AG09319 (cell line): ENCODE results near the gene RASAL1.

ENCODE experiments used
- DNase-seq: peaks from one replicate; pipeline ENCODE4 v3.0.0-alpha.2; 2010; ENCODE audit warnings: low read depth; ENCODE audit errors: extremely low read depth
- TF ChIP-seq, protein P1 (sequence below): IDR thresholded peaks from 2 replicates; pipeline ENCODE4 v1.5.1; 2011; ENCODE audit warnings: low read depth, mild to moderate bottlenecking, inconsistent platforms, low read length, moderate library complexity

Gene RASAL1

DNA sequence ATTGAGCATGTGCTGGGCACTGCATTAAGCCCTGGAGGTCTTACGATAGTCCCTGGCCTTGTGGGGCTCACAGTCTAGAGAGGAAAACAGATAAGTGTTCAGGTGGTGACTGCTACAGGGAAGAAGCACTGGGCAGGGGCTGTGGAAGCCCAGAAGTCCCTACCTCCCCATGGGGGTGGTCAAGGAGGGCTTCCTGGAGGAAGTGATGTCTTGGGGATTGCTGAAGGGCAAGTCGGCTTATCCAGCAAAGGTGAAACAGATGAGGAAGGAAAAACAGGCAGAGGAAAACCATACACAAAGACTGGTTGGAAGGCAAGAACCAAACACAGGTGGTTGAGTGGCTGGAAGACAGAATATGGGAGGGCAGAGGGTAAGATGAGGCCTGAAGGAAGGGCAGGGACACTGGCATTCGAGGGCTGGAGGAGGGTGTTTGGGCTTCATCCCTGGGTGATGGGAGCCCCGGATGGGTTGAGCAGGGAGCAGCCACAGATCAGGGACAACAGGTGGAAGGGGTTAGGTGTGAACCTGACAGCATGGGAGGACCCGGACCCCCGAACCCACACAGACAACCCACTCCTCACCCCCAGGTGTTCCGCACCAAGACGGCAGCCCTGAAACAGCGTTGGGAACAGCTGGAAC lies 16.8 kb upstream of the RASAL1 start:
- TF ChIP-seq, protein P1, sequence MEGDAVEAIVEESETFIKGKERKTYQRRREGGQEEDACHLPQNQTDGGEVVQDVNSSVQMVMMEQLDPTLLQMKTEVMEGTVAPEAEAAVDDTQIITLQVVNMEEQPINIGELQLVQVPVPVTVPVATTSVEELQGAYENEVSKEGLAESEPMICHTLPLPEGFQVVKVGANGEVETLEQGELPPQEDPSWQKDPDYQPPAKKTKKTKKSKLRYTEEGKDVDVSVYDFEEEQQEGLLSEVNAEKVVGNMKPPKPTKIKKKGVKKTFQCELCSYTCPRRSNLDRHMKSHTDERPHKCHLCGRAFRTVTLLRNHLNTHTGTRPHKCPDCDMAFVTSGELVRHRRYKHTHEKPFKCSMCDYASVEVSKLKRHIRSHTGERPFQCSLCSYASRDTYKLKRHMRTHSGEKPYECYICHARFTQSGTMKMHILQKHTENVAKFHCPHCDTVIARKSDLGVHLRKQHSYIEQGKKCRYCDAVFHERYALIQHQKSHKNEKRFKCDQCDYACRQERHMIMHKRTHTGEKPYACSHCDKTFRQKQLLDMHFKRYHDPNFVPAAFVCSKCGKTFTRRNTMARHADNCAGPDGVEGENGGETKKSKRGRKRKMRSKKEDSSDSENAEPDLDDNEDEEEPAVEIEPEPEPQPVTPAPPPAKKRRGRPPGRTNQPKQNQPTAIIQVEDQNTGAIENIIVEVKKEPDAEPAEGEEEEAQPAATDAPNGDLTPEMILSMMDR = no peak
- no peak for DNase-seq

DNA sequence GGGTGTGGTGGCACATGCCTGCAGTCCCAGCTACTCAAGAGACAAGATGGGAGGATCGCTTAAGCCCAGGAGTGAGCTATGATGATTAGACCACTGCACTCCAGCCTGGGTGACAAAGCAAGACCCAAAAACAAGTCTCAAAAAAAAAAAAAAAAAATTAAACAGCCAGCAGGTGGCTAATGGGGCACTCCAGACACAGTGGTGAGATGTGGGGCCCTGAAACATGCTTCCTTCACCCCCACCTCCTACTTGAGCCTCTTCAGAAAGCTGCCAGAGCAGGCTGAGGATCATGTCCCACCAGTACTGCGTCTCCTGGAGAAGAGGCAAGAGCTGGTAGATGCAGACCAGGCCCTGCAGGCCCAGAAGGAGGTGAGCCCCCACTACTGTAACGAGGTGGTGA lies 16.1 kb upstream of the RASAL1 start:
- no peak for DNase-seq
- TF ChIP-seq, protein P1 = no peak

DNA sequence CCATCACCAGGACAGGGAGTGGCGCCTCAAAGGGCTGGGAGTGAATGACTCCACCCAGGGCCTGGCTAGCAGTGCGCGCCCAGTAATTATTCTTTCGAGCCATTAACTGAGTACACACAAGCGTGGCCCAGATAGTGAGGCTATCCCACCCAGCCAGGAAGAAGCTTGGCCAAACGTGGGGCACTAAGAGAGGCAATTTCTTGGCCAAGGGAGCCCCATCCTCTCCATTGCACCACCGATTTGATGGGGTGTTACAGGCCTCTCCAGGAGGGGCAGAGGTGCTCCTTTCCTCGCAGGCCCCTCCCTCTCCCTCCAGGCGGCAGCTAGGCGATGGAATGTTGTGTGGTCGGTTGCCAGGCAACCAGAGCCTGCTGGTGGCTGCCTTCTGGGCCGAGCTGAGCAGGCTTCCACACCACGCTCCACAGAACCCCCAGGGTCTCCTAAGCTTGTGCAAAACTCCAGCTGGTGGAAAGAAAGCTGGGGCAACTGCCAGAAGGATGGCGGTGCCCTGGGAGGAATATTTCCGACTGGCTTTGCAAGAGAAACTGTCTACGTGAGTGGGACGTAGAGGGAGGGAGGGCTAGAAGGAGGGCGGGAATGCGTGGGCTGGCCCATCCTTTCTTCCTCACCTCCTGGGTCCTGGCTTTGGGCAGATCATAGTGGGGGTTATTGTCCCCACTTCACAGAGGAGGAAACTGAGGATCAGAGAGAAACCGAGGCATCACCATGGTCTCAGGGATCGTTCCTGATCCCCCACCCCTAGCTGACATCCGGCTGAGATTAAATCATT lies 14.0 kb upstream of the RASAL1 start, which contains the start of gene CFAP73:
Gene CFAP73, plus strand, starts transcription at position 364 of the 790 bp plus-strand sequence. Its CDS starts 134 bp downstream, at position 498.
- peak; percentile 42 for DNase-seq
- TF ChIP-seq, protein P1 = no peak; the same call in 1 of the 2 replicates

DNA sequence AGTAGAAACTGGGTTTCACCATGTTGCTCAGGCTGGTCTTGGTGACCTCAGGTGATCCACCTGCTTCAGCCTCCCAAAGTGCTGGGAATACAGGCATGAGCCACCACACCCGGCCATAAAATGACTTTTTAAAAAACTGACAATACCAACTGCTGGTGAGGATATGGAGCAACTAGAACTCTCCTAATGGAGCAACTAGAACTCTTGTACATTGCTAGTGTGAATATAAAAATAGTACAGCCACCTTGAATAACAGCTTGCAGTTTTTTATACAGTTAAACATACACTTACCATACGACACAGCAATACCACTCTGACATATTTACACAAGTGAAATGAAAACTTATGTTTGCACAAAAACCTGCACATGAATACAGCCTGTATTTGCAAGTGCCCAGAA lies 11.4 kb upstream of the RASAL1 start:
- DNase-seq = no peak
- TF ChIP-seq, protein P1 = no peak

DNA sequence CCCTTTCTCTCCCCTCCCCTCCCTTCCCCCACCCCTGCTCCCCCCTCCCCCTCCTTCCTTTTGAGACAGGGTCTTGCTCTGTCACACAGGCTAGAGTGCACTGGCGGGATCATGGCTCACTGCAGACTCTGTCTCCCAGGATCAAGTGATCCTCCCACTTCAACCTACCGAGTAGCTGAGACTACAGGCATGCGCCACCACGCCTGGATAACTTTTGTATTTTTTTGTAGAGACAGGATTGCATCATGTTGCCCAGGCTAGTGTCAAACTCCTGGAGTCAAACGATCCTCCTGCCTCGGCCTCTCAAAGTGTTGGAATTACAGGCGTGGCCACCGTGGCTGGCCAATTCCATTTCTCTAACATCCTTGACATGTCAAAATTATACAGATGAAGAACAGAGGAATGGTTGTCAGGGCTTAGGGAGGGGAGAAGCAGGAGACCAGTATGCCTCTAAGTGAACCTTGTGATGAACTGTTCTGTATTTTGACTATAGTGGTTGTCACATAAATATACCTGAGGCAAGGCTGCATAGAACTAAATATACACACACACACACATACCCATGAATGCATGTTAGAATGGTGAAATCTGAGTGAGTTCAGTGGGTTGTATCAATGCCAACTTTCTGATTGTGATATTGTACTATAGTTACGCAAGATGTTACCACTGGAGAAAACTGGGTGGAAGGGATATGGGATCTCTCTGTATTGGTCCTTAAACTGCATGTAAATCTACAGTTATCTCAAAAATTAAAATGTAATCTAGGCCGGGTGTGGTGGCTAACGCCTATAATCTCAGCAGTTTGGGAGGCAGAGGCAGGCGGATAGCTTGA lies 10.4 kb upstream of the RASAL1 start:
- DNase-seq = no peak
- TF ChIP-seq, protein P1 = no peak

DNA sequence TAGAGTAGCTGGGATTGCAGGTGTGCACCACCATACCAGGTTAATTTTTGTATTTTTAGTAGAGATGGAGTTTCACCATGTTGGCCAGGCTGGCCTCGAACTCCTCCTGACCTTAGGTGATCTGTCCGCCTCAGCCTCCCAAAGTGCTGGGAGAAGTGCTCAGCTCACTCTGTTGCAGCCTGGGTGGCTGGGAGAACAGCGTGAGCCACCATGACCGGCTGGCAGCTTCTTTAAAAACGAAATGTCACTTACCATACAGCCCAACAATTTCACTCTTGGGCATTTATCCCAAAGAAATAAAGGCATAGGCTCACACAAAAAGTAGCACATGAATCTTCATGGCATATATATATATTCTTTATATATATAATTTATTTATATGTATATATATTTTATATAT lies 9.2 kb upstream of the RASAL1 start:
- no peak for DNase-seq
- TF ChIP-seq, protein P1 = no peak

DNA sequence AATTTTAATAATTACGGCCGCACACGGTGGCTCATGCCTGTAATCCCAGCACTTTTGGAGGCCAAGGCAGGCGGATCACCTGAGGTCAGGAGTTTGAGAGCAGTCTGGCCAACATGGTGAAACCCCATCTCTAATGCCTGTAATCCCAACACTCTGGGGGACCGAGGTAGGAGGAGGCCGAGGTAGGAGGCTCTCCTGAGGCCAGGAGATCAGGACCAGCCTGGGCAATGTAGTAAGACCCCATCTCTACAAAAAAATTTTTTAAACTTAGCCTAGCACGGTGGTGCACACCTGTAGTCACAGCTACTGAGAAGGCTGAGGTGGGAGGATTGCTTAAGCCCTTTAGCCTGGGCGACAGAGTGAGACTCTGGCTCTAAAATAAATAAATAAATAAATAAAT lies 8.4 kb upstream of the RASAL1 start:
- DNase-seq = no peak
- TF ChIP-seq, protein P1 = no peak
